GM21390 (cell line): ENCODE data around the gene MCUB.
"Not testable (repeated sequence)": the region's sequence is repeated elsewhere in the genome, so short reads cannot be mapped to it uniquely, and the experiment has no call there.

Experiments used
- ATAC-seq: cut with Tn5 transposase; IDR thresholded peaks from one replicate; pipeline ENCODE4 v1.9.1; 2021; ENCODE audit not compliant: unreplicated experiment

The MCUB gene

GRCh38 chr4:109678472-109678871 lies 118.4 kb downstream of the MCUB start:
- ATAC-seq: not testable (repeated sequence)

GRCh38 chr4:109678925-109679324 lies 118.9 kb downstream of the MCUB start:
- ATAC-seq: not testable (repeated sequence)

GRCh38 chr4:109682875-109683274 lies 122.8 kb downstream of the MCUB start:
- no peak for ATAC-seq

GRCh38 chr4:109683621-109684253 lies 123.7 kb downstream of the MCUB start:
- no peak for ATAC-seq

GRCh38 chr4:109684727-109685126 lies 124.7 kb downstream of the MCUB start:
- no peak for ATAC-seq

- peak; percentile 83 for ATAC-seq
These were observed 130.8 kb downstream of the MCUB start for GRCh38 chr4:109690690-109691410.

GRCh38 chr4:109691411-109691920 lies 131.4 kb downstream of the MCUB start:
- ATAC-seq: no peak

GRCh38 chr4:109698656-109699055 lies 138.6 kb downstream of the MCUB start:
- ATAC-seq: no peak

GRCh38 chr4:109699553-109700225 lies 139.6 kb downstream of the MCUB start:
- ATAC-seq: no peak

- no peak for ATAC-seq
These were observed 141.7 kb downstream of the MCUB start for GRCh38 chr4:109701566-109702410.

GRCh38 chr4:109702950-109703663 lies 143.1 kb downstream of the MCUB start, which contains the start of gene CASP6:
Gene CASP6, minus strand, starts transcription at chr4:109703445. Its CDS starts 50 bp downstream, at chr4:109703395.
- ATAC-seq: peak; percentile 72

GRCh38 chr4:109703664-109704361 lies 143.8 kb downstream of the MCUB start:
- ATAC-seq: no peak

- ATAC-seq: no peak
These were observed 148.4 kb downstream of the MCUB start for GRCh38 chr4:109708435-109708834.

- ATAC-seq: peak; percentile 97
These were observed 148.9 kb downstream of the MCUB start for GRCh38 chr4:109708990-109709389.

GRCh38 chr4:109713500-109713899 lies 153.5 kb downstream of the MCUB start:
- ATAC-seq: no peak

- ATAC-seq: no peak
These were observed 158.7 kb downstream of the MCUB start for GRCh38 chr4:109718759-109719158.

GRCh38 chr4:109719604-109720003 lies 159.6 kb downstream of the MCUB start:
- ATAC-seq: no peak

- ATAC-seq: no peak
These were observed 161.0 kb downstream of the MCUB start for GRCh38 chr4:109721033-109721432.

- ATAC-seq: no peak
These were observed 162.3 kb downstream of the MCUB start for GRCh38 chr4:109722357-109722756.

- no peak for ATAC-seq
These were observed 163.1 kb downstream of the MCUB start for GRCh38 chr4:109723110-109723509.
